GM18951 (cell line): ENCODE results near the gene NEURL3.

Experiments used
- POLR2A ChIP-seq: IDR thresholded peaks from 4 replicates; pipeline ENCODE4 v1.6.1; 2011; ENCODE audit warnings: mild to moderate bottlenecking; ENCODE audit not compliant: insufficient read length, insufficient read depth; ENCODE audit errors: extremely low read depth
- in situ Hi-C: fragments of 300-500 bp; cut with MboI; formaldehyde crosslinking; loops from one replicate; pipeline ENCODE4 v1.12.0; 2022; ENCODE audit warnings: low sequenced_read_pairs, mixed read lengths, inconsistent platforms; ENCODE audit not compliant: unreplicated experiment

NEURL3 gene

DNA sequence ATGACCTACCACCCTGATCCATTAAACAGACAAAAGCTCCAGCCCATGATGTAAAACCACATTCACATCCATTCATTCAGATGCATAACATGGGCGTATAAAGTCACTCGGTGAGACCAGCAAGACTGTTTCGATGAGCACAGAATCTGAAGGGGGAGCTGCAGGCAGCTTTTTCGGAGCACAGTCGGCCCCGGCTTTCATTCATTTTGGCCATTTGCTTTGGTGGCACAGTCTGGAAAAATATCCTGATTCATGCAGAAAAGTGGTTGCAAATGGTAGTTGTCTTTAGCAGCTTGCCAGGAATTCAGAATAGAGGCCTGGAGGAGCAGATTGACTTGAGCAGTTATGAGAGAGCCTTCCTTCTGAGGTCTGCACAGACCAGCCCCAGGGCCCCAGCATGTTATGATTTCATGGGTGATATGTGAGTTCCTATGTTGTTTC, 42.6 kb upstream of the NEURL3 start:
- TF ChIP-seq POLR2A, result no peak
- in situ Hi-C loops, result no loop called here

DNA sequence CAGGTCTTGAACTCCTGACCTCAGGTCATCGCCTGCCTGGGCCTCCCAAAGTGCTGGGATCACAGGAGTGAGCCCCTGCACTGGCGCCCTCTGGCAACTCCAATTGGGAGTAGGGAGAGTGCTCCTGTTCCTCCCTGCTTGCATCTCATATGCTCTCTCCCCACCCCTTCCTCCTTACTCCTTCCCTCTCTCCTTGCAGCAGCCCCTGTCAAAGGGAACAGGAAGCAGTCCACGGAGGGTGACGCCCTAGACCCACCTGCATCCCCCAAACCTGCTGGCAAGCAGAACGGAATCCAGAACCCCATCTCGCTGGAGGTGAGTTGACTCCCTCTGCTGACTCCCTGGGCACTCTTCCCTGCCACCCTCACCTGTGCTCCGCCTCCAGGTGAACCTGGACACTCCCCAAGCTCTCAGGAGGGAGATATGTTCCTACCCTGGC, 42.1 kb upstream of the NEURL3 start:
- in situ Hi-C loops, result no loop called here
- TF ChIP-seq POLR2A, result no peak

DNA sequence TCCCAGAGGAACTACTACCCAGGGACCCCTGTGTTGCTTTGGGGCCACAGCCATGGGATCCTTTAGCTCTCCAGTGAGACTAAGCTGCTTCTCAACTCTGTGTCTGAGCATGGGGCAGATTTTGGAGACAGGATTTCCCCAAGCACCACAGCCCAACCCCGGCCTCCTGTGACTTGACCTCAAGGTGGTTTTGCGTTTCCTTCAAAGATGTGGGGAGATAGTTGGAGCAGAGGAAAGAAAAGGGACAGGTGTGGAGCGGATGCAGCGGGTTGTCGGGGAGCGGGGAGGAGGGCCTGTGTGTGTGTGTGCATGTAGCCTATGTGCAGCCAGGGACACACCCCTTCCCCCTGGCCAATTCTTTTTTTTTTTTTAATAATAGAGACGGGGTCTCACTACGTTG, 41.6 kb upstream of the NEURL3 start:
- TF ChIP-seq POLR2A, result no peak

DNA sequence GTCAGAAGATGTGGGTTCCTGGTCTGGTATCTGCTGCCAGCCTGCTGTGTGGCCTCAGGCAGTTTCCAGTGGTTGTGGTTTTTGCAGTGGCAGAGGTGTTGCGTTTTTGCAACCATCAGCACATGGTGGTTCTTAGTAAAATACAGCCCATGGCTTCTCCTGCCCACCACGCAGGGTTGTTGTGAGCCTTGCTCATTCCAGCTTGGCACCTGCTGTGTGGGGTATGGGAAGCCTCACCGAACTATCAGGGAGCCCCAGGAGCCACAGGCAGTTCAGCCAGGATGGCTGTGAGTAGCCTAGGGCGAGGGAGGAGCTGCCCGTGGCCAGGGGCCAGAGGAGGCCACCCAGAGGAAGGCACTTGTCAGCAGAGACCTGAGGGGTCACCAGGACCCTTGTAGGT, 41.2 kb upstream of the NEURL3 start:
- TF ChIP-seq POLR2A, result peak; percentile 9
- in situ Hi-C loops, result no loop called here

More for the DNA sequence above, 41.6 kb upstream of the NEURL3 start:
- in situ Hi-C loops, result no loop called here

- TF ChIP-seq POLR2A, result no peak
- in situ Hi-C loops, result no loop called here
These were observed 37.3 kb upstream of the NEURL3 start for GRCh38 chr2:96542357-96542977.

DNA sequence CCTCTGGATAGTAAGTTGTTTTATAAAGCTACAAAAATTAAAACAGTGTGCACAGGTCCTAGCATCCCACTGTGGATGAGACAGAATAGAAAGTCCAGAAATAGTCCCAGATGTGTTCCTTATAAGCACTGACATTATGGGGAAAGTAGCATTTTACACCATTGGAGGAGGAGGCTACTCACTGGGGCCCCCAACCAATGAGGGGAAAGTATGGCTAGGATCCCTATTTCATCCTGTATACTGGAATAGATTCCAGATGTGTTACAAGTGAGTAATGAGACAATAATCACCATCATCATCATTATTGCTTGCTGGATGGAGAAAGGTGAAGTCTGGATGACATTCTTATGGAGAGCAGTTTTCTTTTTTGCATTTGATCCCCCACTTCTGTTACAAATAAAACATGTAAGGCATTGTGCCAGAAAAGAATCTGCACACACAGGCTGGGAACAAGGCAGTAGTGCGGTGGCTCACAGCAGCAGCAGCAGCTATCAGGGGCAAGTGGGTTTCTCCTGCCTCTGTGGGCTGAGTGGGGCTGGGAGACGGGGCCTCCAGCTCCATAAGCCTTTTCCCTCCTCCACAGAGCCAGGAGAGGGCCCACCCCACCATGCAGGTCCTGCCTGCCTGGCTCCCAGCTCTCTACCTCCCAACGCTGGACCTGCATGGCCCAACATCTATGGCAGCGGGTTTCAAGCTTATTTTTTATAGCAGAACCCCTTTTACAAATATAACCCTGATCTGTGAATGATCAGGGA, 36.4 kb upstream of the NEURL3 start:
- in situ Hi-C loops, result no loop called here
- TF ChIP-seq POLR2A, result no peak

GRCh38 chr2:96540136-96540535, 35.0 kb upstream of the NEURL3 start:
- TF ChIP-seq POLR2A, result no peak
- in situ Hi-C loops, result no loop called here

GRCh38 chr2:96539215-96539920, 34.2 kb upstream of the NEURL3 start:
- in situ Hi-C loops, result no loop called here
- no peak for TF ChIP-seq POLR2A

DNA sequence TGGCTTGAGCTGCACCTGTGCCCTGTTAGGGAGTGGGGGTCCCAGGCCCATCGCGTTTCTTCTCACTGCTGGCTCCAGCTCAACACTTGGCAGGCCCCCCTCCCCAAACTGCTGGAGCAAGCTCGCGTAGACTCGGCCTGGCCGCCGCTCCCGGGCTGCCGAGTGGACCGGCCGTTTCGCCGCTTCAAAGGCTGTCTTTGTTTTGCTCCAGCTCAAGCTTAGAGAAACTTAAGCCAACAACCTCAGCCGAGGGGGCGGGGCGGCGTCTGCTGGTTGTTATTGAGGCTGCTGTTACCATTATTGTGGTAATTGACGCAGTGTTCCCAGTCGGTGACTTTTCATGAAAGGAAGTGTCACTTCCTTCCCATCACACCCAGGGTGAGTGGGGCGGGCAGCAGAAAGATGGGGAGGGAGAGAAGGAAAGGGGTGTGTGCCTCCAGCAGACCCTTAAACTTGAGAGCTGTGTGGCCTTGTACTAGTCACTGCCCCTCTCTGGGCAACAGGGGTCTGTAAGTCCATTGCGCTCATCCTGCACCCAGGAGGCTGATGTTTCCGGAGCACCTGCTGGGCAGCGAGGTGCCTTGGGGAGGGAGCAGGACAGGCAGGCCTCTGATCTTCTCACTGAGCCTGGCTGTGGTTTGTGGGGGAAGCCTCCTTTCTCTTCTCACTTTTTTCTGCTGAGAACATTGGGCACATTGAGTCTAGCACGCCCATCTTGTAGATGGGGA, 33.5 kb upstream of the NEURL3 start:
- in situ Hi-C loops, result no loop called here
- TF ChIP-seq POLR2A, result peak; percentile 23

DNA sequence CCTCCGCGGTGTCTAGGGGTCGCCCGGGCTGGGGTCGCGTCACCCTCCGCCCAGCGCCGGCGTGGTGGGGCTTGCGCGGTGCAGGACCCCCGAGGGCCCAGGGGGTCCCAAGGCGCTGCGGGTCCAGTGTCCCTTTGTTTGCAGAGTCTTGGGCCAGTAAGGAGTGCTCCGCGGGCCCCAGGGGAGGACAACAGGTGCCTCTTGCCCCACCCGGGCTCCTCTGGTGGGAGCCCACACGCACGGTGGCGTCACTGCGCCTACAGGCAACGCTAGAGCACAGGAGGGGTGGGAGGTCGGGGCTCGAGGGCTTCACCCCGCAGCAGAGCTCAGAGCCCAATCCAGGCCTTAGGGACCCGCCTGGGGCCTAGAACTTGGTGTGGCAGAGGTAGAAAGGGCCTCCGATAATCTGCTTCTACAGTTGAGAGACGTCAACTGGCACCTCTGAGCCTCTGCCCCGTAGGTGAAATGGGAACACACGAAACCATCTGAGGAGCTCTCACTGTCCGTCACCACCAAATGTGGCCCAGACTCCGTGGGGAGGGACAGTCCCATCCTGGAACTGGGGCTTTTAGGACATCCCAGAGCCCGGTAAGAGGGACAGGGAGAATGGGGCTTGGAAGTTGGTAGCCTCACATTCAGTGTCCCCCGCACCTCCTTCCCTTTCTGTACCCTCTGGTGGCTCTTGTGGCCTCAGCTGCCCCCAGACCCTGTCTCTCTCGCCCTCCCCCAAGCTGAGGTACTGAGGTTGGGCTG, 32.8 kb upstream of the NEURL3 start:
- in situ Hi-C loops, result no loop called here
- TF ChIP-seq POLR2A, result peak; percentile 16

GRCh38 chr2:96537066-96537733, 32.0 kb upstream of the NEURL3 start:
- TF ChIP-seq POLR2A, result no peak
- in situ Hi-C loops, result no loop called here

GRCh38 chr2:96536445-96537065, 31.4 kb upstream of the NEURL3 start, which contains the start of gene ARID5A:
TSS of gene ARID5A (plus strand) at chr2:96536752. CDS start at chr2:96536827, 75 bp downstream.
- peak; percentile 98 for TF ChIP-seq POLR2A
- in situ Hi-C loops, result no loop called here

DNA sequence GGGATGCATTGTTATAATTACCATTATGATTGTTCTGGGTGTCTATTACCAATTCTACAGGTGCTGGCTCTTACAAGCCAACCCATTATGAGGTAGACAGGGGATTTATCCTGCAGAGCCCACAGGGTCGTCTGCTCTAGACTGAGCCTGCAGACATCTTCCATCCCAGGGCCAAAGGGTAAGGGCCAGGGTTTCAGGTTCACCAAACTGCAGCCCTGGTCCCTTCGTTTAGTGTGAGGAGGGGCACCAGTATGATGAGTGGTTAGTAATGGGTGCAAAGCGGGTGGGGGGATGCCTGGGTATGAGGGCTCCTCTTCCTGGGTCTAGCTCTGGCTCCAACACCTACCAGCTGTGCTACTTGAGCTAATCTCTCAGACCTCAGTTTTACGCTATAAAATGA, 30.2 kb upstream of the NEURL3 start:
- in situ Hi-C loops, result no loop called here
- no peak for TF ChIP-seq POLR2A
